Measurements from ENCODE around the gene SULT1A2.
"Not testable (repeated sequence)": the region's sequence is repeated elsewhere in the genome, so short reads cannot be mapped to it uniquely, and the experiment has no call there.

SULT1A2 gene

DNA sequence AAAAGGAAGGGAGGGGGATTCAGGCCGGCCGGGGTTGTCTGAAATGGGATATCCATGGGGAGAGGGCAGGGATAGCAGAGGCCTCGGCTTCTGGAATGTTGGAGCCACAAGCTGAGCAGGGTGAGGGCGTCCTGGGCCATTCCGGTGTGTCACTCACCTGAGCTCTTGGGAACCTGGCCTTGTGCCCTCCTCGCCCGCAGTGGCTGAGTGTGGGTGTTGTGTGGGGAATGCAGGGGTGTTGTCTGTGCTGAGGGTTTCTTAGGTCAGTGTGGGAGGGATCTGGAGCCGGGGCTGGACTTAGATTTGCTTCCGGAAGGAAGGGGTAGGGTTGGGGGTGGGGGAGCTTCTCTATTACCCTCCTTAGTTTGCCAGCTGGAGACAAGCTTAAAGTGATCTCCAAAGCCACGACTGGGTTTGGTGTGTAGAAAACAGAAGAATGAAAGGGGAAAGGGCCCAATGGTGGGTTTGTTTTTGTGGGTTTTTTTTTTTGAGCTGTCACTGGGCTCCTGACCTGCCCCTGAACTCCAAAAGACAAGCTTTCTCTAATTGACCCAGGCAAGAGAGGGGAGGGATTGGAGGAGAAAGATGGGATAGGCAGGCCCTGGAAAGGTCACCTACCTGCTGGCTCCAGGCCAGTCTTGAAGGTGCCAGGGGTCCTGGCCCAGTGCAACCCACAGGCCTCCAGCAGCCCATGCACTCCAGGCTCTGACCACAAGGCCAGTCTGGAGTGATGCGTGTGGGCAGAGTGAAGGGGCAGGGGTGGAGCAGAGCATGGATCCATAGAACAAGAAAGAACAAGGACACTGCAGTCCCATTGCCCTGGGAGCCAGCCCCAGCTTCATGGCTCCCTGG is at the start of gene SULT1A2:
SULT1A2 (minus strand) TSS at position 211 of the 852 bp plus-strand sequence. CDS start 1,120 bp downstream, outside the sequence.
- no peak for DNase-seq (ENCODE audit: extremely low read depth in 1 of 2, low read depth in 1 of 2)

DNA sequence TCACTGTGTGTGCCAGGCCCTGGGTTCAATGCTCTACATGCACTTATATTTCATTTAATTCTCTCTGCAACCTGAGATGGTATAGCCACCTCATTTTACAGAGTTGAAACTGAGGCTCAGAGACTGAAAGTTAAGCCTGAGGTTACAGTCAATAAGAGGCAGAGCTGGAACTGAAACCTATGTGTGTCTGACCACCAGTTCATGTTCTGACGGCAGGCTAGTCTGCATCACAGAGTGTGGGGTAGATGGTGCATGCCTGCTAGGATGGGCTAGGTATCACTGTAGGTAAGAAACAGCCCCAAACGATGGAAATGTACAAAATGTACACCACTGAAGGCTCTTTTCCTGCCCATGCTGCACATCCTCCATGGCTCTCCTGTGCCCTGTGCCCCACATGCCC is 43.1 kb upstream of the SULT1A2 start:
- not testable (repeated sequence) for DNase-seq (ENCODE audit: extremely low read depth in 1 of 2, low read depth in 1 of 2)

DNA sequence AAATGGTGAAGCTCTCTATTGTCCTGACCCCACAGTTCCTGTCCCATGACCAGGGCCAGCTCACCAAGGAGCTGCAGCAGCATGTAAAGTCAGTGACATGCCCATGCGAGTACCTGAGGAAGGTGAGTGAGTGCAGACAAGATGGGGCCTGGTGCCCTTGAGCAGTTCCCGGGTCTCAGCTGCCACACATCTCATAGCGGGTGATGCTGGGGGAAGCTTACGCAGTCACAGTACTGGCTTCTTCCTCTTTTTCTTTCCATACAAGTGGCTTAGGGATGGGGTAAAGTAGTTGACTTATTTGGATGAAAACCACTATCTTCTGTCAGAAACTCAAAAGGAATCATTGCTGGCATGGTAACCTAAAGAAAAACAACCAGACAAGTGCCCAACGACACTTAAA is 41.5 kb upstream of the SULT1A2 start:
- not testable (repeated sequence) for DNase-seq (ENCODE audit: extremely low read depth in 1 of 2, low read depth in 1 of 2)

DNA sequence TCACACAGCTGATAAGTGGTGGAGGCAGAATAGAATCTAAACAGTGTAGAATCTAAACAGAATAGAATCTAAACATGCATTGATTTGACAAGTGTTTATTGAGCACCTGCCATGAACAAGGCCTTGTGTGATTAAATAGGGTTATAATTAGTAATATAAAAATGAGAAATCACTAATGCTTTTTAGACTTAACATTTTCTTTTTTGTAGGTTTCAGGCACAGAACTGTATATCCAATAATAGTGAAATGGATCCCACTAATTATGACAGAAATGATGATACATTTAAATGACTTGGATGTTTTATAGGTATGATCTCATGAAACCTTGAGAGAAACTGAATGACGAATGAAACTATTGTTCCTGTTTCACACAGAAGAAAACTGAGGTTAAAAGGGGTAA is 40.9 kb upstream of the SULT1A2 start, which contains the start of gene NPIPB8:
NPIPB8 (plus strand) TSS at position 301 of the 400 bp plus-strand sequence. CDS start 296 bp downstream, outside the sequence.
- DNase-seq (ENCODE audit: extremely low read depth in 1 of 2, low read depth in 1 of 2), result not testable (repeated sequence)

DNA sequence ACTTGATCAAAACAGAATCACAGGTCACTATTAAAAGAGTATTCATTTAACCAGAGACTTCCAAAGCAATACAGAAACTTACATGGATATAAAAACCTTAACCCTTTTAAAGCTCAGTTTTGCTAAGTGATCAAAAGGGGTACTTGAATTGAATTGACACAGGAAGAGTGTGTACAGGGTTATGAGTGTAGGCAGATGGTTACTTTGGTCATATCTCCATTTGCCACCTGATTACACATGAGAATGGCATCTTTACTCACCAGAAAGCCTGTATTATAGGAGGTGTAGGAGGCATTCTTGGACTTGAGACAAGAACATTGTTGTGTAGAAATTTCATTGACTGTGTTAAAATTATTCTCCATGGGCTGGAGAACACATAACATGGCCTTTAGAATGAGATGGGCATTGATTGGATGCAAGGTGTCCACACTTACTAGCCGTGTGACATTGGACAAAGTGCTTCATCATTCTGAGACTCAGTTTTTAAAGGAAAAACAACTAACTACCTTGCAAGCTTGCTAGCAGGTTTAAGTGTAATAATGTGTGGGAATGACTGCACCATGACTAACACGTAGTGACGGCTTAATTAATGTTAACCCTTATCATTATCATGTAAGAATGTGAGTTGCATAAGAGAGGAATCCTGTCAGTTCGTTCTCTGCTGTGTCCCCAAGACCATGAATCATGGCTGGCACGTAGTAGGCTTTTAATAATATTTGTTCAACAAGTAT is 39.4 kb upstream of the SULT1A2 start:
- not testable (repeated sequence) for DNase-seq (ENCODE audit: extremely low read depth in 1 of 2, low read depth in 1 of 2)

DNA sequence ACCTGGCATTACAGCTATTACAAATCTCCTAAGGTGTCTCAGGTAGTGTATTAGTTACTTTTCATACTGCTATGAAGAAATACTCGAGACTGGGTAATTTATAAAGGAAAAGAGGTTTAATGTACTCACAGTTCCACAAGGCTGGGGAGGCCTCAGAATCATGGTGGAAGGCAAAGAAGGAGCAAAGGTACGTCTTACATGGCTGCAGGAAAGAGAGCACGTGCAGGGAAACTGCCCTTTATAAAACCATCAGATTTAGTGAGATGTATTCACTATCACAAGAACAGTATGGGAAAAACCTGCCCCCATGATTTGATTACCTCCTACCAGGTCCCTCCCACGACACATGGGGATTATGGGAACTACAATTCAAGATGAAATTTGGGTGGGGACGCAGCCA is 34.1 kb upstream of the SULT1A2 start:
- not testable (repeated sequence) for DNase-seq (ENCODE audit: extremely low read depth in 1 of 2, low read depth in 1 of 2)

DNA sequence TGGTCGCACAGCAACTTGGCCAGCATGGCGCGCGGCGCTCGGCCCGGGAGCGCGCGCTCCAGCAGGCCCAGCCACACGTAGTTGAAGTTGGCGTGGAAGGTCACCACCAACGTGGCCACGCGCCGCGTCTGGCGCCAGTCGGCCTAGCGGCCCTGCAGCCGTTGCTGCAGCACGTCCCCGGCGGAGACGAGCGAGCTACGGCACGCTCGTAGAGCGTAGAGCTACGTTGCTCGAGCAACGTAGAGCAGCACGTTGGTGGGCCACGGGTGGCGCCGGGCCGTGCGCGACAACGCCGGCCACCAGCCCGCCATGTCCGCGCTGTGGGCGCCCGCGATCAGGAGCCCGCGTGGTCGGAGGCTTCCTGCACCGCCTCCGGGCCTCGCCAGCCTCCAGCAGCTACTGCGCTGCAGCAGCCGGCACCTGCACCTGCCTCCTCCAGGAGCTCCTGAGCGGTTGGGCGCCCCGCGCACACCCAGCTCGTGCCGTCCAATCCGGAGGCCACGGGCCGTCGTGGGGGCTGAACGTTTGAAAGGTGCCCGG is 26.4 kb upstream of the SULT1A2 start:
- peak; percentile 21 to 37 for DNase-seq (ENCODE audit: extremely low read depth in 1 of 2, low read depth in 1 of 2)

DNA sequence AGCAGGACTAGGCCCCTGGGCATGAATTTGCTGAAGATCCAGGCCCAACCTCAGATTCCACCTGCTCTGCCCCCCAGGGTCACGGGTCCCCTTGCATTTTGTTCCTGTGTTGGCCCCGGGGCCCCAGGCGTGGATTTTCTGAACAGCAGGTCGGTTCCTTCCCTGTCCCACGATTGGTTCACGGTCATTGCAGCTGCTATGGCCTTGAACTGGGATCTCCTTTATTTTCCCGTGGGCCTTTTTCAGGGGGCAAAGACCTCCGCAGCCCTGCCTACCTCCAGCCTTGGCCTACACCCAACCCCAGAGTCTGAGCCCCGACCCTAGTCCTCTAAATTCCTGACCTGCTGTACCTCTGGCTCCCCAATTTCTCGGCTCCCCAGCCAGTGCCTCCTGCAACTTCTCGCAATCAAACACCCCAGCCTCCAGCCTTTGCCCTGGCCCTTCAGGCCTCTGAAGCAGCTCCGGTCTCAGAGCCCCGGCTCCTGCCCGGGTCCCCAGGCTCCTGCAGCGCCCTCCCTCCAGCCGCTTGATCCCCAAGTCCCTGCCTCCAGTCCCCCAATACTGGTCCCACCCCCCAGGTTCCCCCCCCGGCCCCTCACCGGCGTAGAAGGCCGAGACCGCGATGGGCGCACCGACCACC is 25.8 kb upstream of the SULT1A2 start:
- DNase-seq (ENCODE audit: extremely low read depth in 1 of 2, low read depth in 1 of 2), result not testable (repeated sequence)

DNA sequence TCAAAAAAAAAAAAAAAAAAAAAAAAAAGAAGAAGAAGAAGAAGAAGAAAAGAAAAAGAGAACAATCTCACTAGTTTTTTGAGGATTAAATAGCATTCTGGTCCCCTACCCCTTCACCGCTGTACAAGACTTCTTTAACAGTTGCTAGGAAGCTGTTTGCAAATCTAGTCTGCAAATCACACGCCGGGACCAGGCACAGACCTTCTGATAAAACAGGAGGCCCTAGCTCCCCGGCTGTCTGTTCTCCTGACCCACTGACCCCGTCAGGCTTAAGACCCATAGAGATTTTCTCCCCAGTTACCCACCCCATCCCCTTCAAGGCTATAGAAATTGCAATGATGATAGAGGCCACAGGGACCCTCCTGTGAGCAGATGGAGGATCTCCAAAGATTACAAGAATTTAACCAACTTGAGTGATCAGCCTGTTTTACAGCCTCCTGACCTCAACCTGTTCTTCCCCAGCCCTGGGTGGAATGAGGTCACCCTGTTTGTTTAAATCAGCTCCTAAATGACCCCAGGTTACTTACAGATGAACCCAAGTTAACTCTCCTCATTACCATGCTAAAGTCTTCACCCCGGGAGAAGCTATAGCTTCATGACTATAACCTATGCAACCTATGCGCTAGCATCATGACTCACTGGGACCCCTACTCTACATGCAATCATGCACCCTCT is 24.8 kb upstream of the SULT1A2 start:
- DNase-seq (ENCODE audit: extremely low read depth in 1 of 2, low read depth in 1 of 2), result no peak

DNA sequence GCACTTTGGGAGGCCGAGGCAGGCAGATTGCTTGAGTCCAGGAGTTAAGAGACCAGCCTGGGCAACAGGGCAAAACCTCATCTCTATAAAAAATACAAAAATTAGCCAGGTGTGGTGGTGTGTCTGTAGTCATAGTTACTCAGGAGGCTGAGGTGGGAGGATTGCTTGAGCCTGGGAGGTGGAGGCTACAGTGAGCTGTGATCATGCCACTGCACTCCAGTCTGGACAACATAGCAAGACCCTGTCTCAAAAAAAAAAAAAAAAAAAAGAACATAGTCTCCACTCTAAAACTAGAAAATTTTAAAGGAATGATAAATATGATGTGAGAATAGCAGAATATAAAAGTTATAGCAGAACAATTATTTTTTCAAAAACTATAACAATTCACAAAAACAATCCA is 23.5 kb upstream of the SULT1A2 start:
- DNase-seq (ENCODE audit: extremely low read depth in 1 of 2, low read depth in 1 of 2), result not testable (repeated sequence)

DNA sequence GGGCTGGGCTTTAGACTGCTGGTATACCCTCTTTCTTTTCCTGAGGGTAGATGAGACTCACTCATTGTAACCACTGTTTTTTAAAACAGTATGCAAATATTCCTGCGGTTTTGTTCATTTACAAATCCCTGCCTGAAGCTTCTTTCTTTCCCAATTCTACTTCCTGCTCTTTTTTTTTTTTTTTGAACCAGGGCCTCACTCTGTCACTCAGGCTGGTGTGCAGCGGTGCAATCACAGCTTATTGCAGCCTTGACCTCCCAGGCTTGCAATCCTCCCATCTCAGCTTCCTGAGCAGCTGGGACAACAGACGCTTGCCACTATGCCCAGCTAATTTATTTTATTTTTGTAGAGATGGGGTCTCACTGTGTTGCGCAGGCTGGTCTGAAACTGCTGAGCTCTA is 21.0 kb upstream of the SULT1A2 start:
- no peak for DNase-seq (ENCODE audit: extremely low read depth in 1 of 2, low read depth in 1 of 2)

DNA sequence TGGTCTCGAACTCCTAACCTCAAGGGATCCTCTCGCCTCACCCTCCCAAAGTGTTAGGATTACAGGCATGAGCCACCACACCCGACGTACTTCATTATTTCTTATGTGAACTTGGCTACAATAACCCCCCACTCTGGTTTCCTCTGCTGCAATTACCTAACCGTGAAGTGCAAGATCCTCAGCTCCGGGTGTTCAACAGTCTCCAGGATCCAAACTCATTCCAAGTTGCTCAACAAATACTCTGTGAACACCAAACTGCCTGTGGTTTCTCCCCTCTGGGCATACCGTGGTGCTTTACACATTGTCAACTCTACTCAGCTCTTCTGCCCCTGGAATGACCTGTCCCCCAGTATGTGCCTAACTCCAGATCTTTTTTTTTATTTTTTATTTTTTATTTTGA is 19.8 kb upstream of the SULT1A2 start:
- no peak for DNase-seq (ENCODE audit: extremely low read depth in 1 of 2, low read depth in 1 of 2)

DNA sequence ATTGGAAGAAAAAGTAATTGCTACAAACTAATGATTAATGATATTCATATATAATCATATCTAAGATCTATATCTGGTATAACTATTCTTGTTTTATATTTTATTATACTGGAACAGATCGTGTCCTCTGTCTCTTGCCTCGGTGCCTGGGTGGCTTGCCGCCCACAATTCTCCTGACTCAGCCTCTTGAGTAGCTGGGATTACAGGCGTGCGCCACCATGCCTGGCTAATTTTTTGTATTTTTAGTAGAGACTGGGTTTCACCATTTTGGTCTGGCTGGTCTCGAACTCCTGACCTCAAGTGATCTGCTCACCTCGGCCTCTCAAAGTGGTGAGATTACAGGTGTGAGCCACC is 19.4 kb upstream of the SULT1A2 start:
- DNase-seq (ENCODE audit: extremely low read depth in 1 of 2, low read depth in 1 of 2), result not testable (repeated sequence)

DNA sequence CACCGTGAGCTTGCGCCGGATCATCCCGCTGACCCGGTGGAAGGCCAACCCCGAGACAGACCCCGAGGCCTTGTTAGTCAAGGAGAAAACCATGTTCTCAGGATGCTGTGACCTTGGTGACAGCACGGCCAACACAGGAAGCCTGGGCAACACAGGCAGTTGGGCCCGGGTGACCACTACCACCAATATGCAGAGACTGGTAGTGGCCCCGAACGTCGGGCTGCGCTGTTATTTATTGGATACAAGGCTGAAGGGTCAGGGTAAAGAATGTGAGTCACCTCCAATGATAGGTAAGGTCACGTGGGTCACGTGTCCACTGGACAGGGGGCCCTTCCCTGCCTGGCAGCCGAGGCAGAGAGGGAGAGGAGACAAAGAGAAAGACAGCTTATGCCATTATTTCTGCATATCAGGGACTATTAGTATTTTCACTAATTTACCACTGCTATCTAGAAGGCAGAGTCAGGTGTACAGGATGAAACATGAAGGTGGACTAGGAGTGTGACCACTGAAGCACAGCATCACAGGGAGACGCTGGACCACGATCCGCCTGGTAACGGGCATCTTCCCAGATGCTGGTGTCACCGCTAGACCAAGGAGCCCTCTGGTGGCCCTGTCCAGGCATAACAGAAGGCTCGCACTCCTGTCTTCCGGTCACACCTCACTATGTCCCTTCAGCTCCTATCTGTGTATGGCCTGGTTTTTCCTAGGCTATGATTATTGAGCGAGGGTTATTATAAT is 18.8 kb upstream of the SULT1A2 start:
- not testable (repeated sequence) for DNase-seq (ENCODE audit: extremely low read depth in 1 of 2, low read depth in 1 of 2)

DNA sequence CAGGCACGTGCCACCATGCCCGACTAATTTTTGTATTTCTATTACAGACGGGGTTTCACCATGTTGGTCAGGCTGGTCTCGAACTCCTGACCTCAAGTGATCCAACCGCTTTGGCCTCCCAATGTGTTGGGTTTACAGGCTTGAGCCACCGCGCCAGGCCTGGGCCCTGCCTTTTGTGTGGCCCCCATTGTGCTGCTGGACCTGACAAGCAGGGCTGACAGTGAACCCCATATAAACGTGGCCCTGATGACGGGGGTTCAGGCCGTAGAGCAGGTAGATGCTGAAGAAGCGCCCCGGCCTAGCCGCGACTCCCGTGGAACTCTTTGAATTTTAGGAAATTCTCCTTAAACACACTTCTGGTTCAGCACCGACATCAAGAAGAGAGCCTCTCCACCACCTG is 17.7 kb upstream of the SULT1A2 start:
- not testable (repeated sequence) for DNase-seq (ENCODE audit: extremely low read depth in 1 of 2, low read depth in 1 of 2)

DNA sequence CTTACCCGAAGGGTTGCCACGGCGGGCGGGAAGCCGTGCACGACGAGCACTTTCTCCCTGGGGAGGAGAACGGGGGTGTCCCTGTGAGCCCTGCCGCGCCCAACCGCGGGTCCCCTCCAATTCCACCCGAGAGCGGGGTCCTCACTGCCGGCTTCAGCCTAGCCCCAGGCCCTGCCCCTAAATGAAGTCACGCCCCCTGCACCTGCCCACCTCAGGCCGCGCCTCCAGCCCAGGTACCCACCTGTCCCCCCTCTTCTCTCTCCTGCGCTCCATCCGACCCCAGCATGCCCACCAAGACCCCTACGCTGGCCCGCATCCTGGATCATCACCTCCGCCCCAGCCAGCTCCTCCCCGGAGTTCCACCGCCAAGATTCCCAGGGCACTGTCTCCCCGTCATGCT is 17.1 kb upstream of the SULT1A2 start:
- DNase-seq (ENCODE audit: extremely low read depth in 1 of 2, low read depth in 1 of 2), result not testable (repeated sequence)

DNA sequence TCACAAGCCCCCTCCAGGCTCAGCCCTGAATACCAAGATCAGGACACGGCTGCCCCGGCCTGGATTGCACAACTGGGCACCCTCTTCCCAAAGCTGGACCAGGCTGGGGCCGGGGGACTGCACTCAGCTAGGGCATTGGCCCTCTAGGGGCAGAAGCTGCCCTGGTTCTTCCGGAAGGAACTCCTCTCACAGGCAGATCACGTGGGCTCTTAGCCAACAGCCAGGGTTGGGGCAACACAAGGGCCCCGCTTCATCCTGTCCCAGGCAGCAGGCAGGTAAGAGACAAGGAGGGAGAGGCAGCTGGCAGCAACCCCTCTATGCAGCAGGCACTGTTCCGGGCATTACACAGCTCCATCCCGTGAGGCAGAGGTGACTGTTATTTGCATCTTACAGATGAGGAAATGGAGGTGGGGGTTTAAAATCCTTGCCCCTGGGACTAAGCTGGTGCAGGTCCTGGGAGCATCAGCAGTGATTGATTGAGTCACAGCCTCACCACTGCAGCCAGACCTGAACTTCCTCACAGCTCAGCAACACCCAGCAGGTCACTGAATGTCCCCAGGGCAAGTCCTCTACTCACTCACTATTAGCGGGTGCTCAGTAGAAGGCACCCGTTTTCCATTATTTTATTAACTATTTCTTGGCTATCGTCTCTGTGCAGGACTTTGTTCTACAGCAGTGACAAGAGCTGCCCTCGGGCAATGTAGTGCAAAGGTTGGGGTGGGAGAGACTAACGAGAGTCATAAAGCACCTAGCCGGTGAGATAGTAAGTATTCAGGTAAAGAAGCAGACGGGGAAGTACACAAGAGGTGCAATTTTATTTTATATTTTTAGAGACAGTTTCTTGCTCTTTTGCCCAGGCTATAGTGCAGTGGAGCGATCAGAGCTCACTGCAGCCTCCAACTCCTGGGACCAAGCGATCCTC is 15.8 kb upstream of the SULT1A2 start:
- not testable (repeated sequence) for DNase-seq (ENCODE audit: extremely low read depth in 1 of 2, low read depth in 1 of 2)

DNA sequence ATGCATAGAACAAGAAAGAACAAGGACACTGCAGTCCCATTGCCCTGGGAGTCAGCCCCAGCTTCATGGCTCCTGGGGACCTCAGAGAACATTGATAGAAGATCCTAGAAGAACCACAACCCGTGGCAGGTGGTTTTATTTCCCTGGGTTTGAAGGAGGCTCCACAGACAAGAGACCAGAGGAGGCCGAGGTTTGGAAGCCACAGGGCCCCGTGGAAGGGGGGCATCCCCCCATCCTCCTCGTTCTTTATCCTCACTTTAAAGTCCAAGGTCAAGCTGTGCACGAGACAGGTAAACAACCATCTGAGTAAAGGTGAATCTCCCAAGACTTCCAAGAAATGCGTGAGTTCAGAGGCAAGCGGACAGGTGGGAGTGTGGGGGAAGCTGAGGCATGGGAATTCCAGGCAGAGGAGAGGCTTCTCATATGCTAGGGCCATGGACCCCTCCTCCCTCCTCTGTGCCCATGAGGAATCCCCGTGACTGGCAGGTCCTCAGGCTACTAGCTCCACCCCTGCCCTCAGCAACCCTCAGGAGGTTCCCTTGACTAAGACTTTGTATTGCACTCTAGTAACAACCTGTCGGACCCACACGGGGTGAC is 13.8 kb upstream of the SULT1A2 start:
- DNase-seq (ENCODE audit: extremely low read depth in 1 of 2, low read depth in 1 of 2), result no peak
